ENCODE measurements around the gene BPIFB1. TPM values are rescaled to one million over a fixed set of nuclear protein-coding genes. Genes with fewer than 3 reads are reported as not detected.

BPIFB1 gene
- total RNA-seq, 1 experiment from 2014 or later = 0.10 TPM

GRCh38 chr20:33236351-33236750 lies 46.7 kb upstream of the BPIFB1 start:
- H3K27me3 ChIP-seq (ENCODE audit: control insufficient read depth, insufficient read depth, low read length) = peaks cover 22% of the 10 kb centered on the region
- ChIA-PET POLR2A (no interaction called here), CTCF (interaction anchor here (0.5 to 0.6 kb wide), 2 partner anchors 24 to 249 kb away, joined by 3 to 4 read pairs; no protein-coding TSS in a partner anchor)
- TF ChIP-seq TCF7L2 (IDR thresholded peaks at IDR 0.05; ENCODE audit: low read depth, low read length) (no peak), POLR2AphosphoS5 (IDR thresholded peaks at IDR 0.05; ENCODE audit: low read depth, low read length) (no peak), SIN3A (IDR thresholded peaks at IDR 0.05; ENCODE audit: borderline replicate concordance, insufficient read depth, low read depth, low read length) (no peak), REST (IDR thresholded peaks at IDR 0.05; ENCODE audit: insufficient read depth in 1 of 2, low read depth in 2 of 2, low read length in 1 of 2) (no peak), CTCF (IDR thresholded peaks at IDR 0.05) (no peak)
- no peak overlapping the region for H3K27ac ChIP-seq (ENCODE audit: low read length)
- H3K4me1 ChIP-seq (ENCODE audit: control insufficient read depth, insufficient read depth, low read length) = no peaks in the 10 kb centered on the region
- H3K9me3 ChIP-seq (ENCODE audit: control insufficient read depth, insufficient read depth, low read depth, low read length) = no peaks in the 10 kb centered on the region
- no TSS peak for BruUV-seq (replicated peaks)
- in situ Hi-C loops (cut with HindIII; ENCODE audit: low pct_unique_long_range_greater_than_20kb, low sequenced_read_pairs) (no loop called here), intact Hi-C loops (cut with micrococcal nuclease; ENCODE audit: unreplicated experiment) (no loop called here)
- no peak overlapping the region for H3K4me3 ChIP-seq (ENCODE audit: low read depth in 2 of 2, low read length in 2 of 2)
- DNase-seq (ENCODE audit: low read depth, low spot score) = no peak
- H3K36me3 ChIP-seq (ENCODE audit: control insufficient read depth, insufficient read depth, low read length) = no peaks in the 10 kb centered on the region
- no peak for ATAC-seq

- POLR2A ChIA-PET = no interaction called here
- TF ChIP-seq SIN3A (IDR thresholded peaks at IDR 0.05; ENCODE audit: borderline replicate concordance, insufficient read depth, low read depth, low read length) (no peak), TCF7L2 (IDR thresholded peaks at IDR 0.05; ENCODE audit: low read depth, low read length) (no peak), REST (IDR thresholded peaks at IDR 0.05; ENCODE audit: insufficient read depth in 1 of 2, low read depth in 2 of 2, low read length in 1 of 2) (no peak), CTCF (IDR thresholded peaks at IDR 0.05) (no peak), POLR2AphosphoS5 (IDR thresholded peaks at IDR 0.05; ENCODE audit: low read depth, low read length) (no peak)
- intact Hi-C loops (cut with micrococcal nuclease; ENCODE audit: unreplicated experiment) = no loop called here
- ATAC-seq = no peak
- no peaks in the 10 kb centered on the region for H3K36me3 ChIP-seq (ENCODE audit: control insufficient read depth, insufficient read depth, low read length)
- H3K27me3 ChIP-seq (ENCODE audit: control insufficient read depth, insufficient read depth, low read length) = peaks cover 16% of the 10 kb centered on the region
- CTCF ChIA-PET = no interaction called here
- H3K9me3 ChIP-seq (ENCODE audit: control insufficient read depth, insufficient read depth, low read depth, low read length) = no peaks in the 10 kb centered on the region
- no peak for DNase-seq (ENCODE audit: low read depth, low spot score)
- in situ Hi-C loops (cut with HindIII; ENCODE audit: low pct_unique_long_range_greater_than_20kb, low sequenced_read_pairs) = no loop called here
- H3K4me3 ChIP-seq (ENCODE audit: low read depth in 2 of 2, low read length in 2 of 2) = no peak overlapping the region
- H3K4me1 ChIP-seq (ENCODE audit: control insufficient read depth, insufficient read depth, low read length) = no peaks in the 10 kb centered on the region
- no peak overlapping the region for H3K27ac ChIP-seq (ENCODE audit: low read length)
- no TSS peak for BruUV-seq (replicated peaks)
Observed at GRCh38 chr20:33237989-33238388, 45.0 kb upstream of the BPIFB1 start.
